H9 (cell line): ENCODE results near the gene SIGLEC9. TPM values are rescaled to one million over a fixed set of nuclear protein-coding genes. Genes with fewer than 3 reads are reported as not detected.

Source experiments
- DNase-seq: peaks from one replicate; pipeline ENCODE4 v3.0.0-alpha.2; 2017
- H2AFZ ChIP-seq: one replicate; pipeline ENCODE4 v1.6.1; 2013; ENCODE audit warnings: mild to moderate bottlenecking, low read length, control low read depth, moderate library complexity
- H2AK5ac ChIP-seq: 2 replicates; pipeline ENCODE4 v1.6.1; 2013; ENCODE audit warnings: low read length, control low read depth, mixed read lengths; ENCODE audit not compliant: insufficient read length
- H2BK120ac ChIP-seq: one replicate; pipeline ENCODE4 v1.6.1; 2013; ENCODE audit warnings: low read depth, mild to moderate bottlenecking, low read length, control low read depth, inconsistent platforms; ENCODE audit not compliant: poor library complexity, severe bottlenecking
- H2BK12ac ChIP-seq: 2 replicates; pipeline ENCODE4 v1.6.1; 2013; ENCODE audit warnings: low read length, control low read depth, mixed read lengths, low read depth; ENCODE audit not compliant: insufficient read length
- H2BK15ac ChIP-seq: 2 replicates; pipeline ENCODE4 v1.6.1; 2013; ENCODE audit warnings: low read depth, low read length, control low read depth
- H2BK20ac ChIP-seq: one replicate; pipeline ENCODE4 v1.6.1; 2013; ENCODE audit warnings: low read depth, mild to moderate bottlenecking, low read length, control low read depth, inconsistent platforms; ENCODE audit not compliant: poor library complexity, severe bottlenecking
- H2BK5ac ChIP-seq: 2 replicates; pipeline ENCODE4 v1.6.1; 2013; ENCODE audit warnings: low read length, control low read depth, mixed read lengths; ENCODE audit not compliant: insufficient read length
- H3K14ac ChIP-seq: 2 replicates; pipeline ENCODE4 v1.6.1; 2013; ENCODE audit warnings: low read length, control low read depth; ENCODE audit not compliant: insufficient read depth
- H3K18ac ChIP-seq: 2 replicates; pipeline ENCODE4 v1.6.1; 2013; ENCODE audit warnings: low read depth, mild to moderate bottlenecking, mixed read lengths, low read length, control low read depth; ENCODE audit not compliant: insufficient read length
- H3K23ac ChIP-seq: 2 replicates; pipeline ENCODE4 v1.6.1; 2013; ENCODE audit warnings: low read length, control low read depth, mixed read lengths, low read depth; ENCODE audit not compliant: insufficient read length
- H3K23me2 ChIP-seq: 2 replicates; pipeline ENCODE4 v1.6.1; 2013; ENCODE audit warnings: low read depth, mild to moderate bottlenecking, mixed read lengths, low read length, control low read depth; ENCODE audit not compliant: insufficient read length, poor library complexity, severe bottlenecking
- H3K27ac ChIP-seq: 2 replicates; pipeline ENCODE4 v1.5.1; 2013; ENCODE audit warnings: low read length, control low read depth, mixed read lengths, low read depth; ENCODE audit not compliant: insufficient read length
- H3K27me3 ChIP-seq: 2 replicates; pipeline ENCODE4 v1.6.1; 2013; ENCODE audit warnings: low read length, control low read depth, inconsistent platforms; ENCODE audit not compliant: insufficient read depth
- H3K4ac ChIP-seq: 2 replicates; pipeline ENCODE4 v1.6.1; 2013; ENCODE audit warnings: low read depth, mild to moderate bottlenecking, control low read depth, inconsistent platforms, low read length, moderate library complexity
- H3K4me1 ChIP-seq: 2 replicates; pipeline ENCODE4 v1.6.1; 2013; ENCODE audit warnings: low read length, control low read depth, inconsistent platforms; ENCODE audit not compliant: insufficient read depth
- H3K4me2 ChIP-seq: 2 replicates; pipeline ENCODE4 v1.6.1; 2013; ENCODE audit warnings: low read length, control low read depth, mixed read lengths; ENCODE audit not compliant: insufficient read length, insufficient read depth
- H3K56ac ChIP-seq: 2 replicates; pipeline ENCODE4 v1.6.1; 2013; ENCODE audit warnings: low read depth, mild to moderate bottlenecking, mixed read lengths, low read length, control low read depth; ENCODE audit not compliant: insufficient read length
- H3K79me1 ChIP-seq: 2 replicates; pipeline ENCODE4 v1.6.1; 2013; ENCODE audit warnings: low read depth, mild to moderate bottlenecking, moderate library complexity, low read length, control low read depth, inconsistent platforms; ENCODE audit not compliant: insufficient read depth, poor library complexity, severe bottlenecking
- H3K79me2 ChIP-seq: 2 replicates; pipeline ENCODE4 v1.6.1; 2013; ENCODE audit warnings: low read length, control low read depth, inconsistent platforms; ENCODE audit not compliant: insufficient read depth
- H3K9ac ChIP-seq: 2 replicates; pipeline ENCODE4 v1.6.1; 2013; ENCODE audit warnings: low read length, control low read depth, mixed read lengths; ENCODE audit not compliant: insufficient read length; ENCODE audit errors: extremely low read depth
- H3K9me3 ChIP-seq: one replicate; pipeline ENCODE4 v1.6.1; 2013; ENCODE audit warnings: low read depth, low read length, inconsistent platforms; ENCODE audit not compliant: control insufficient read depth
- H3T11ph ChIP-seq: one replicate; pipeline ENCODE4 v1.6.1; 2013; ENCODE audit warnings: mild to moderate bottlenecking, low read length, control low read depth, inconsistent platforms
- H4K20me1 ChIP-seq: one replicate; pipeline ENCODE4 v1.6.1; 2013; ENCODE audit not compliant: control insufficient read depth, insufficient read length, insufficient read depth
- H4K5ac ChIP-seq: 2 replicates; pipeline ENCODE4 v1.6.1; 2013; ENCODE audit warnings: low read depth, mild to moderate bottlenecking, mixed read lengths, low read length, control low read depth; ENCODE audit not compliant: insufficient read length
- H4K8ac ChIP-seq: replicated peaks from 2 replicates; pipeline ENCODE4 v1.6.1; 2013; ENCODE audit warnings: low read length, control low read depth, mixed read lengths, low read depth; ENCODE audit not compliant: insufficient read length
- H4K91ac ChIP-seq: 2 replicates; pipeline ENCODE4 v1.6.1; 2013; ENCODE audit warnings: low read depth, mild to moderate bottlenecking, moderate library complexity, mixed read lengths, low read length, control low read depth; ENCODE audit not compliant: insufficient read length
- H3K27ac Mint-ChIP-seq, 3 experiments: 2 replicates in 2 of 3; 3 replicates in 1 of 3; pipeline ENCODE4 v1.8.0; 2020 to 2021; ENCODE audit warnings: mixed read lengths in 3 of 3, mild to moderate bottlenecking in 1 of 3, moderate library complexity in 1 of 3
- H3K27me3 Mint-ChIP-seq: 2 replicates; pipeline ENCODE4 v1.8.0; 2021; ENCODE audit warnings: low read depth, mild to moderate bottlenecking, moderate library complexity, mixed read lengths
- H3K36me3 Mint-ChIP-seq, 3 experiments: 2 replicates in 2 of 3; 3 replicates in 1 of 3; pipeline ENCODE4 v1.8.0; 2020 to 2021; ENCODE audit warnings: low read depth in 3 of 3, mixed read lengths in 3 of 3; ENCODE audit not compliant: insufficient read depth in 1 of 3
- H3K4me1 Mint-ChIP-seq, 2 experiments: 2 replicates each; pipeline ENCODE4 v1.8.0; 2020; ENCODE audit warnings: mixed read lengths in 2 of 2
- H3K4me3 Mint-ChIP-seq, 2 experiments: 2 replicates in 1 of 2; 3 replicates in 1 of 2; pipeline ENCODE4 v1.8.0; 2020 to 2021; ENCODE audit warnings: mild to moderate bottlenecking in 2 of 2, mixed read lengths in 2 of 2, moderate library complexity in 1 of 2
- H3K9me3 Mint-ChIP-seq, 2 experiments: 2 replicates in 1 of 2; 3 replicates in 1 of 2; pipeline ENCODE4 v1.8.0; 2020; ENCODE audit warnings: mild to moderate bottlenecking in 2 of 2, mixed read lengths in 2 of 2, moderate library complexity in 1 of 2
- CTCF ChIP-seq: fragments of 200-600 bp; sonication (generic); conservative IDR thresholded peaks from 3 replicates; pipeline ENCODE4 v1.8.0; 2021; ENCODE audit warnings: antibody characterized with exemption, mild to moderate bottlenecking
- WGBS: extraction: QIAGEN DNeasy Blood & Tissue Kit; methylation state at CpG from one replicate; pipeline ENCODE4 v1.1.7; 2013; ENCODE audit warnings: missing lambda C conversion rate, low lambda C conversion rate, mixed read lengths; ENCODE audit not compliant: insufficient read length; ENCODE audit errors: extremely low coverage; 5-methylcytosine and 5-hydroxymethylcytosine counted together
- total RNA-seq: library from RNA; stranded (reverse); gene quantifications from 2 replicates; pipeline ENCODE4 v1.2.1, GENCODE V29; 2021

The SIGLEC9 gene
- total RNA-seq, 1 experiment from 2014 or later: not detected

GRCh38 chr19:51179256-51179655, 54.5 kb downstream of the SIGLEC9 start:
- no CpG with 5 or more reads among the region's 1 CpG for WGBS
- Histone ChIP-seq H3K4me2 (no peak overlapping the region), H3K56ac (no peak overlapping the region), H2BK120ac (no peak overlapping the region), H4K5ac (no peak overlapping the region), H2BK12ac (no peak overlapping the region), H2AK5ac (no peak overlapping the region), H3K79me2 (no peaks in the 10 kb centered on the region), H3K4me1 (no peaks in the 10 kb centered on the region), H3K4ac (no peak overlapping the region), H3K14ac (no peak overlapping the region), H3K9me3 (no peaks in the 10 kb centered on the region), H4K20me1 (no peaks in the 10 kb centered on the region), H3K27ac (no peak overlapping the region), H3K23me2 (peaks cover 1% of the 10 kb centered on the region), H3K9ac (no peak overlapping the region), H3K23ac (no peak overlapping the region), H2BK20ac (no peak overlapping the region), H4K91ac (no peak overlapping the region), H3T11ph (no peak overlapping the region), H3K27me3 (no peaks in the 10 kb centered on the region; the same call in 1 of the 2 replicates), H2BK5ac (no peak overlapping the region), H4K8ac (no peak overlapping the region), H3K79me1 (no peaks in the 10 kb centered on the region), H3K18ac (no peak overlapping the region), H2AFZ (no peak overlapping the region), H2BK15ac (no peak overlapping the region)
- no peak for TF ChIP-seq CTCF
- no peak overlapping the region for H3K27ac Mint-ChIP-seq
- H3K4me1 Mint-ChIP-seq: peaks cover 0 to 2% of the 10 kb centered on the region in 2 experiments; a peak in 1 of 4 replicates
- H3K4me3 Mint-ChIP-seq: no peak overlapping the region
- H3K36me3 Mint-ChIP-seq: no peaks in the 10 kb centered on the region
- H3K27me3 Mint-ChIP-seq: peaks cover 30% of the 10 kb centered on the region
- peak; percentile 5 for DNase-seq
- H3K9me3 Mint-ChIP-seq: peaks cover 0 to 30% of the 10 kb centered on the region in 2 experiments; a peak in 3 of 5 replicates

Other genes starting within 250 kb of the SIGLEC9 start
- 0.48 TPM in 1 of 2 replicates, not detected in the other for gene KLK4, start 213.5 kb upstream of the SIGLEC9 start, total RNA-seq
- gene KLK5, start 171.9 kb upstream of the SIGLEC9 start, total RNA-seq: not detected in 2 replicates
- gene KLK6, start 155.3 kb upstream of the SIGLEC9 start, total RNA-seq: 2.6 and 3.4 TPM in 2 replicates
- 0.13 and 0.52 TPM in 2 replicates for gene KLK7, start 141.0 kb upstream of the SIGLEC9 start, total RNA-seq
- gene KLK8, start 123.3 kb upstream of the SIGLEC9 start, total RNA-seq: 2.7 and 2.9 TPM in 2 replicates
- gene KLK10, start 105.2 kb upstream of the SIGLEC9 start, total RNA-seq: 1.3 and 1.4 TPM in 2 replicates
- gene KLK11, start 98.3 kb upstream of the SIGLEC9 start, total RNA-seq: not detected in 2 replicates
- not detected in 2 replicates for gene KLK12, start 89.9 kb upstream of the SIGLEC9 start, total RNA-seq
- gene KLK13, start 59.8 kb upstream of the SIGLEC9 start, total RNA-seq: 3.0 and 4.2 TPM in 2 replicates
- 0.26 and 0.46 TPM in 2 replicates for gene KLK14, start 42.0 kb upstream of the SIGLEC9 start, total RNA-seq
- 8.0 and 8.8 TPM in 2 replicates for gene CTU1, start 16.5 kb upstream of the SIGLEC9 start, total RNA-seq
- not detected in 2 replicates for gene SIGLEC7, start 17.4 kb downstream of the SIGLEC9 start, total RNA-seq
- 0.09 and 0.35 TPM in 2 replicates for gene CD33, start 100.2 kb downstream of the SIGLEC9 start, total RNA-seq
- gene SIGLECL1, start 126.2 kb downstream of the SIGLEC9 start, total RNA-seq: not detected in 2 replicates
- gene IGLON5, start 186.7 kb downstream of the SIGLEC9 start, total RNA-seq: 41.4 and 42.3 TPM in 2 replicates
- 5.3 and 5.6 TPM in 2 replicates for gene VSIG10L, start 217.2 kb downstream of the SIGLEC9 start, total RNA-seq
- 44.8 and 49.4 TPM in 2 replicates for gene ETFB, start 241.5 kb downstream of the SIGLEC9 start, total RNA-seq
- 1.7 TPM in 1 of 2 replicates, not detected in the other for gene CLDND2, start 244.1 kb downstream of the SIGLEC9 start, total RNA-seq
- gene NKG7, start 247.7 kb downstream of the SIGLEC9 start, total RNA-seq: not detected in 2 replicates